Keratinocyte (primary cell): ENCODE results near the gene GPR15LG. TPM values are rescaled to one million over a fixed set of nuclear protein-coding genes. Genes with fewer than 3 reads are reported as not detected.

Experiments
- DNase-seq: peaks from one replicate; pipeline ENCODE4 v3.0.0-alpha.2; 2011; ENCODE audit warnings: low read depth, missing footprints, low spot score
- FAIRE-seq: peaks from 2 replicates; lab custom pipeline; 2011; peaks lifted over from hg19 to GRCh38; lab: Jason Lieb, UNC
- H2AFZ ChIP-seq: 2 replicates; pipeline ENCODE4 v1.6.0; 2012; ENCODE audit warnings: low read length, control low read depth, inconsistent platforms; ENCODE audit not compliant: control insufficient read depth
- H3K27ac ChIP-seq: 2 replicates; pipeline ENCODE4 v1.5.1; 2011; ENCODE audit warnings: low read length; ENCODE audit not compliant: control insufficient read depth, insufficient read depth
- H3K27me3 ChIP-seq: 3 replicates; pipeline ENCODE4 v1.6.0; 2011; ENCODE audit warnings: low read length; ENCODE audit not compliant: control insufficient read depth, insufficient read depth; ENCODE audit errors: extremely low read depth
- H3K36me3 ChIP-seq, 2 experiments: 2 replicates in 1 of 2; 3 replicates in 1 of 2; pipeline ENCODE4 v1.5.1; 2011; ENCODE audit warnings: low read length in 2 of 2, mild to moderate bottlenecking in 1 of 2; ENCODE audit not compliant: control insufficient read depth in 2 of 2, insufficient read depth in 2 of 2; ENCODE audit errors: extremely low read depth in 1 of 2
- H3K4me1 ChIP-seq: 3 replicates; pipeline ENCODE4 v1.5.1; 2011; ENCODE audit warnings: low read length; ENCODE audit not compliant: control insufficient read depth, insufficient read depth; ENCODE audit errors: extremely low read depth
- H3K4me2 ChIP-seq: 3 replicates; pipeline ENCODE4 v1.6.0; 2011; ENCODE audit warnings: low read depth, low read length; ENCODE audit not compliant: control insufficient read depth, insufficient read depth; ENCODE audit errors: extremely low read depth
- H3K4me3 ChIP-seq, 3 experiments: fragments of 200-600 bp in 1 of 3; sonication (generic) in 1 of 3; 2 replicates in 2 of 3; 3 replicates in 1 of 3; pipeline ENCODE4 v1.5.1; 2011 to 2016; ENCODE audit warnings: low read length in 3 of 3, mild to moderate bottlenecking in 3 of 3, control low read depth in 2 of 3, inconsistent platforms in 1 of 3, low read depth in 1 of 3, mixed read lengths in 1 of 3, mixed run types in 1 of 3, moderate library complexity in 1 of 3; ENCODE audit not compliant: control insufficient read depth in 2 of 3, insufficient read depth in 2 of 3; ENCODE audit errors: extremely low read depth in 1 of 3
- H3K79me2 ChIP-seq: 2 replicates; pipeline ENCODE4 v1.6.0; 2012; ENCODE audit warnings: low read length; ENCODE audit not compliant: control insufficient read depth, insufficient read depth
- H3K9ac ChIP-seq: 3 replicates; pipeline ENCODE4 v1.6.0; 2011; ENCODE audit warnings: low read length; ENCODE audit not compliant: control insufficient read depth, insufficient read depth; ENCODE audit errors: extremely low read depth
- H3K9me1 ChIP-seq: 3 replicates; pipeline ENCODE4 v1.6.0; 2011; ENCODE audit warnings: low read length; ENCODE audit not compliant: control insufficient read depth, insufficient read depth; ENCODE audit errors: extremely low read depth
- H3K9me3 ChIP-seq: 2 replicates; pipeline ENCODE4 v1.5.1; 2012; ENCODE audit warnings: low read depth, low read length; ENCODE audit not compliant: control insufficient read depth
- H4K20me1 ChIP-seq: 3 replicates; pipeline ENCODE4 v1.6.0; 2011; ENCODE audit warnings: low read length; ENCODE audit not compliant: control insufficient read depth, insufficient read depth; ENCODE audit errors: extremely low read depth
- CTCF ChIP-seq, 3 experiments: IDR thresholded peaks in 1 of 3; conservative IDR thresholded peaks in 1 of 3; optimal IDR thresholded peaks in 1 of 3; 2 replicates in 2 of 3; 3 replicates in 1 of 3; pipeline versions ENCODE3 to v1.5.1; 2011; ENCODE audit warnings: low read length in 3 of 3, mild to moderate bottlenecking in 3 of 3, moderate library complexity in 2 of 3, control low read depth in 1 of 3, inconsistent platforms in 1 of 3; ENCODE audit not compliant: insufficient read depth in 2 of 3; ENCODE audit errors: extremely low read depth in 1 of 3
- EZH2 ChIP-seq: IDR thresholded peaks from one replicate; pipeline ENCODE4 v1.6.1; 2012; ENCODE audit warnings: inconsistent platforms, mild to moderate bottlenecking, low read length, moderate library complexity
- dilution Hi-C: fragments of 300-500 bp; cut with MboI; formaldehyde crosslinking; loops from one replicate; pipeline ENCODE4 v1.7.0; 2020; ENCODE audit warnings: low sequenced_read_pairs; ENCODE audit not compliant: extremely low pct_ligation_motif_present
- polyA plus RNA-seq, 5 experiments: library from polyadenylated mRNA; depleted of rRNA in 3 of 5; stranded (reverse) in 3 of 5; stranded (forward) in 1 of 5; unstranded in 1 of 5; fragments of >200 nt; gene quantifications; 1 replicate in 1 of 5; 2 replicates in 3 of 5; 3 replicates in 1 of 5; pipeline versions ENCODE4 v1.2.1 to v1.2.3, GENCODE V29; 2011 to 2012; ENCODE audit warnings: missing spikeins in 2 of 5, low read depth in 1 of 5, low replicate concordance in 1 of 5

Gene GPR15LG
- polyA plus RNA-seq, 1 donor (not counting 4 experiments of a cell fraction or from before 2014, with no cell fraction given): 10.4 TPM

- no peak for TF ChIP-seq CTCF (optimal IDR thresholded peaks at IDR 0.05 in 1 of 3, IDR thresholded peaks at IDR 0.05 in 1 of 3, conservative IDR thresholded peaks at IDR 0.05 in 1 of 3; ENCODE audit: extremely low read depth in 1 of 3, insufficient read depth in 2 of 3, low read length in 3 of 3)
- TF ChIP-seq EZH2: no peak
- peak within 1 kb of the TSS; percentile 28 to 60 (median 57) for H3K4me3 ChIP-seq
- H3K27me3 ChIP-seq: peaks cover 52% of the 10 kb centered on the region
- peak within 1 kb of the TSS; percentile 76 for H3K4me2 ChIP-seq
- H2AFZ ChIP-seq: peak within 1 kb of the TSS; percentile 65
- H3K4me1 ChIP-seq: peaks cover 14% of the 10 kb centered on the region
- no peak within 1 kb of the TSS for H3K27ac ChIP-seq
- H4K20me1 ChIP-seq: no peaks in the 10 kb centered on the region
- no peaks in the 10 kb centered on the region for H3K9me3 ChIP-seq
- H3K36me3 ChIP-seq: no peaks in the 10 kb centered on the region
- DNase-seq: no peak
- no peaks in the 10 kb centered on the region for H3K9me1 ChIP-seq
- dilution Hi-C loops: no loop called here
- no peak for FAIRE-seq
- H3K79me2 ChIP-seq: no peaks in the 10 kb centered on the region
- H3K9ac ChIP-seq: peak within 1 kb of the TSS; percentile 22
These were observed 20.9 kb downstream of the GPR15LG start, which contains the start of gene CDHR1 for GRCh38 chr10:84194424-84195043. TSS of gene CDHR1 (plus strand) at chr10:84194537. CDS start at chr10:84194761, 224 bp downstream.

- H3K27ac ChIP-seq: no peak overlapping the region
- DNase-seq: no peak
These were observed 21.6 kb downstream of the GPR15LG start for GRCh38 chr10:84195044-84195830.

More at GRCh38 chr10:84195044-84195830, 21.6 kb downstream of the GPR15LG start:
- FAIRE-seq: no peak
- H2AFZ ChIP-seq: no peak overlapping the region
- H3K9me1 ChIP-seq: no peaks in the 10 kb centered on the region
- no peak for TF ChIP-seq CTCF (optimal IDR thresholded peaks at IDR 0.05 in 1 of 3, IDR thresholded peaks at IDR 0.05 in 1 of 3, conservative IDR thresholded peaks at IDR 0.05 in 1 of 3; ENCODE audit: extremely low read depth in 1 of 3, insufficient read depth in 2 of 3, low read length in 3 of 3)
- TF ChIP-seq EZH2: peak; percentile 94
- dilution Hi-C loops: no loop called here
- H3K9me3 ChIP-seq: no peaks in the 10 kb centered on the region
- no peak overlapping the region for H3K9ac ChIP-seq
- H3K4me1 ChIP-seq: peaks cover 14% of the 10 kb centered on the region
- no peaks in the 10 kb centered on the region for H4K20me1 ChIP-seq
- H3K27me3 ChIP-seq: peaks cover 52% of the 10 kb centered on the region
- H3K36me3 ChIP-seq: no peaks in the 10 kb centered on the region
- peak overlapping the region; percentile 76 for H3K4me2 ChIP-seq
- H3K4me3 ChIP-seq: peak overlapping the region; percentile 28 to 60 (median 45)
- no peaks in the 10 kb centered on the region for H3K79me2 ChIP-seq
